HG03575 (cell line): ENCODE measurements around the gene PUM2.
"Not testable (repeated sequence)": the region's sequence is repeated elsewhere in the genome, so short reads cannot be mapped to it uniquely, and the experiment has no call there.

Experiments
- ATAC-seq: cut with Tn5 transposase; IDR thresholded peaks from one replicate; pipeline ENCODE4 v1.9.1; 2021; ENCODE audit not compliant: unreplicated experiment, insufficient number of reproducible peaks, low FRiP score; ENCODE audit errors: extremely low read depth

Gene PUM2

GRCh38 chr2:20371323-20372025 is 20.8 kb upstream of the PUM2 start:
- ATAC-seq = no peak

- ATAC-seq = no peak
These were observed 19.5 kb upstream of the PUM2 start for GRCh38 chr2:20370191-20370590.

- ATAC-seq = no peak
These were observed 18.7 kb upstream of the PUM2 start for GRCh38 chr2:20369366-20369765.

GRCh38 chr2:20368706-20369105 is 18.1 kb upstream of the PUM2 start:
- no peak for ATAC-seq

- ATAC-seq = not testable (repeated sequence)
These were observed 17.3 kb upstream of the PUM2 start for GRCh38 chr2:20367929-20368328.

GRCh38 chr2:20366672-20367116 is 16.1 kb upstream of the PUM2 start:
- ATAC-seq = no peak

GRCh38 chr2:20365249-20365817 is 14.7 kb upstream of the PUM2 start:
- ATAC-seq = peak; percentile 98

GRCh38 chr2:20363578-20363977 is 12.9 kb upstream of the PUM2 start:
- no peak for ATAC-seq

- no peak for ATAC-seq
These were observed 12.2 kb upstream of the PUM2 start for GRCh38 chr2:20362701-20363435.

- no peak for ATAC-seq
These were observed 11.2 kb upstream of the PUM2 start for GRCh38 chr2:20361893-20362292.

GRCh38 chr2:20359096-20359495 is 8.5 kb upstream of the PUM2 start:
- no peak for ATAC-seq

GRCh38 chr2:20357638-20358389 is 7.2 kb upstream of the PUM2 start:
- no peak for ATAC-seq

GRCh38 chr2:20356042-20356441 is 5.4 kb upstream of the PUM2 start:
- no peak for ATAC-seq

GRCh38 chr2:20355131-20355530 is 4.5 kb upstream of the PUM2 start:
- ATAC-seq = no peak

- ATAC-seq = no peak
These were observed 2.8 kb upstream of the PUM2 start for GRCh38 chr2:20353241-20353992.

- no peak for ATAC-seq
These were observed 2.1 kb upstream of the PUM2 start for GRCh38 chr2:20352581-20353216.

- ATAC-seq = no peak
These were observed 1.6 kb upstream of the PUM2 start for GRCh38 chr2:20352230-20352578.

GRCh38 chr2:20351555-20352229 is 1.0 kb upstream of the PUM2 start:
- ATAC-seq = peak; percentile 7
